ENCODE results near the gene CDHR4. TPM values are rescaled to one million over a fixed set of nuclear protein-coding genes. Genes with fewer than 3 reads are reported as not detected.

Gene CDHR4, protein sequence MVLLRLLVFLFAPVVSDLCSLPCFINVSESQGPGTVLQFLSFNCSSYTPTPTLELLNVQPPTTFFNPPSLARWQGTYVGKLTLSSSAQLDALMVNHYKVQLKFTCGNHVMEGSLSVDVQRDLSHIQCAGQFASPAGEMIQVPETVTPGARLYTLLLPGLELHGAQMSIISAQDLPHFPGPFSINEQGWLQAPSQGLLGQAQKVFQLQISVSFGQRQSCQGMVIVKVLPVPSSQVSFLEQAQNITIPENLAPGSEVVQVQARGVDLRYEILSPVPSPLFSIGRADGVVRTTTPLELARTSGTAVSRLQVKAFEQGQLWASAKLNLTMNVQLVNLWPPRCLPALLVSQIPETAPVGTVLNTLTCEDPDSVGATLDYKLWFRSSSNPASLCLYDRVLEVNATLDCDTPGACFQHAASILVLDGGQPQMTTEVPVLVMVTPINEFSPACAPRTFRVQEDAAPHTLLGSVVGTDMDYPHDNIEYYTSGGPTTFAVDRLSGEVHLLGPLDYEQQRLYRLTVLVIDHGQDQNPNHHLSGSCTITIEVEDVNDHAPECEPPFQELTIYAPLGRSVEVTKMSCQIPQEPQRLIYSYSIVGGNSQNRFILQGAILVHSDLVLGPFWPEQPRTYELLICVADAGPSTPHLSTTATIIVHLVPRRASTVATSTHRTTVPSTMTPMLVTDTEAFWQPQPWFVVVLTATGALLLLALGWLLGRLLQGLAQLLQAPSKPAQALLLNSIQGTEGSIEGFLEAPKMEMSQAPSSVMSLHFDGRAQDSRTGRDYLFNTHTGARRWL
- under 0.01 and 0.14 TPM in 2 replicates for total RNA-seq

DNA sequence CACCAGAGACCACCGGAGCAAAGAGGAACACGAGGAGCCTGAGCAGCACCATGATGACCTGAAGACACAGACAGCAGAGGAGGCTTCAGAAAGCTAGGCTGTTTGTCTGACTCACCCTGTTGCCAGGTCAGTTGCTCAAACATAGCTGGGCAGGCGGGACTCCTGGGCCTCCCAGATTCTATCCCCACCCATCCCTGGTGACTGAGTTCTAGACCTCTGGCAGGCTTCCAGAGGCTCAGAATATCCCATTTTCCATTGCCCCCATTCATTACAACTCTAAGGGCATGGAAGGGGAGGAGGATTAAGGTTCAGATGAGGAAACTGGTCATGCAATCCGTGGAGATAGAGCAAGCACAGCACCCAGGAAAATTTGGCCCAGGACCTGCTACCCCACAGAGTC is at the start of gene CDHR4:
TSS of gene CDHR4 (minus strand) at position 113 of the 400 bp plus-strand sequence. CDS start at position 52, 61 bp downstream.

DNA sequence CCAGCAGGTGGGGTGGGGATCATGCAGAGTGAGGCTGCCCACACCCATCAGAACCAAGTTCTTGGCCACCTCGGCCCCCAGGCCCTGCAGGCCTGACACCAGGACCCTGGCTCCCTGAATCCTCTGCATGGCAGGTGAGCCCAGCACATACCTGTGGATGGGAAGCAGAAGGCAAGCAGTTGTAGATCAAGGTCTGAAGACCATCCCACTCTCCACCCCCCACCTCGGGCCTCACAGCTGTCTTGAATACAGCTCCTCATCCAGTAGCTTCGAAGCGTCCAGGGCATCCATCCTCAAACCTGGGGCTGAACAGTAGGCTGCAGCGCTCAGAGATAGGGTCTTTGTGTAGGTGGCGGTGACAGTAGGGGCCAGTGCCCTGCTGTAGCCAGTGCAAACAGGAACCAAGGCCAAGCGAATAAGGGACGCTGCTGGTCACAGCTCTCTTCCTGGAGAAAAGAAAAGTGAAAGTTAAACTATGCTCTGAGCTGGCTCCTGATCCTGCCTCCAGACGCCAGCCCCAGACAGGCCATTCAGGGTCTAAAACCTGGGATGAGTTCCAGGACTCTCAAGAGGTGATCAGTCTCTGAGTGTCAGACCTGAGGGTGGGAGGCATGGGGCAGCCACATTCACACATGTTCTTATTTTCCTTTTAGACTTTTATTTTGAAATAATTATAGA is 14.0 kb upstream of the CDHR4 start, which contains the start of gene UBA7:
TSS of gene UBA7 (minus strand) at position 457 of the 678 bp plus-strand sequence. CDS start at position 291, 166 bp downstream.

DNA sequence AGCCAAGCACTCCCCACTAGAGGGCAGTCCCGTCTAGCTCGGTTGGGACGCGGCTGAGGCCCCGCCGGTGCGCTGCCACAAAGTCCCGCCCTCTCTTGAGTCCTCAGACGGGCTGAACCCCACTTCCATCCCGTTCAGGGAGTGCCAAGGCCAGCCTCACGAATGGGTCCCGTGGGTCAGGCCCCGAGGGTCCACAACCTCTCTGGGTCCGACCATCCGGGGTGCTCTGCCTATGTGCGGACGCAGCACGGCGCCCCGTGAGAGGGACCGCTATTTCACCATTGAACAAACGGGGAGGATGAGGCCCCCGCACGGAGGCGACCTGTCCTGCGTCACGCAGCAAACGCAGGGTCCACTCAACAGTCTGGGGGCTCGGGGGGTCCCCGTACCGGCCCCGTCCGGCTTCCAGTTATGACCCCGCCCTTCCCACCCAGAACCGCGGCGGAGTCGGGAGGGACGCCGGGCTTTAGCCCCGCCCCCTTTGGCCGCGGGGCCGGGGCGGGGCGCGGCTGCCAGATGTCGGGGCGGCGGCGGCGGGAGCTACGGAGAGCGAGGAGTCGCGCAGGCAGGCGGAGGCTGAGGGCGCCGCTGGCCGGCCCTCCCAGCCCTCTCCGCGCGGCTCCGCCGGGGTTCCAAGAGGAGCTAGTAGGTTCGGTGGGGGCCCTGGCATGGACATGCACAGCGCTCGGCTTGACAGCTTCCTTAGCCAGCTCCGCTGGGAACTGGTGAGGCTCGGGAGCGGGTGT is 3.2 kb upstream of the CDHR4 start, which contains the start of gene INKA1:
TSS of gene INKA1 (plus strand) at position 543 of the 746 bp plus-strand sequence. CDS start at position 675, 132 bp downstream.

DNA sequence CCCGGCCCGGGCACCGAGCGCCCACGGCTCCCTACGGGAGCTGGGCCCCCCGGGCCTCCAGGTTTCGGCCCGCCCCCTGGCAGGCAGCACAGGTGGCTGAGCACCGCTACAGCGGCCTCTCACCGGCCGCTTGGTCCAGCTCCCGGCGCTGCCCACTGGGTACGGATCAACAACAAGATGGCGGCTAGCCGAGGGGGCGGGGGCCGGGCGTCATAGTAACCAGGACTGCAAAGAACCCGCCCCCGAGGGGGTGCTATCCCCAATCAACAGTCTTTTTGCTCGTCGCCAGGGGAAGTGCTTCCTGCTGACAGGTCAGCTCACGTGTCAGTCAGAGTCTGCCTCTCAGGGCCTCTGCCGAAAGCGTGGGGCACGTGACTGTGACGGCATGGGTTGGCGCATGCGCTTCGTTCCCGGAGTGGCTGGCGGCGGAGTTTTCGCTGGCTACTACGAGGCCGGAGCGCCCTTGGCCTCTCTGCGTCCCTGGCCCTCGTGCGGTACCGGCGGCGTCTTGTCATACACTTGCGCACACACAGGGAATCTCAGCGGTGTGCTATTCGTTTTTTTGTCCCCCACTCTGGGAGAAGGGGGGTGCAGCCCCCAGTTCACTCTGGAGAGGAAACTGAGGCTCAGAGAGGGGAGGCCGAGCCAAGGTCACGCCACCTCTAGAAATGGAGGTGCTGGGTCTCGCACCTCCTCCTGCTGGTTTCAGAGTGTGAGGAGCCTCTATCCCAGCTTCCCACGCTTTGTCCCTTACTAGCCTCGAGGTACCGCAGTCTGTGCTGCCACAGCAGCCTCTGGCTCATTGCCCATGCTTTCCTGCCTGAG is 13.1 kb downstream of the CDHR4 start, which contains the start of gene IP6K1:
TSS of gene IP6K1 (minus strand) at position 186 of the 825 bp plus-strand sequence. CDS start 38,502 bp downstream, outside the sequence.

Other genes with a start within 250 kb of the CDHR4 start
- under 0.01 TPM in 2 replicates for gene BSN, start 245.4 kb downstream of the CDHR4 start, total RNA-seq
- 109 and 116 TPM in 2 replicates for gene APEH, start 125.5 kb downstream of the CDHR4 start, total RNA-seq
- 6.0 TPM in 2 replicates for gene MST1, start 110.4 kb downstream of the CDHR4 start, total RNA-seq
- 20.5 and 20.6 TPM in 2 replicates for gene RNF123, start 110.3 kb downstream of the CDHR4 start, total RNA-seq
- gene AMIGO3, start 80.2 kb downstream of the CDHR4 start, total RNA-seq, result not detected in 2 replicates
- 23.0 and 30.5 TPM in 2 replicates for gene GMPPB, start 75.9 kb downstream of the CDHR4 start, total RNA-seq
- gene IP6K1, start 13.3 kb downstream of the CDHR4 start, total RNA-seq, result 19.1 and 29.1 TPM in 2 replicates
- gene INKA1, start 3.4 kb upstream of the CDHR4 start, total RNA-seq, result 3.1 and 3.7 TPM in 2 replicates
- gene UBA7, start 14.1 kb upstream of the CDHR4 start, total RNA-seq, result 39.1 and 55.2 TPM in 2 replicates
- gene TRAIP, start 56.7 kb upstream of the CDHR4 start, total RNA-seq, result 1.0 and 1.4 TPM in 2 replicates
- not detected in 2 replicates for gene CAMKV, start 70.0 kb upstream of the CDHR4 start, total RNA-seq
- 0.14 and 0.55 TPM in 2 replicates for gene MST1R, start 104.0 kb upstream of the CDHR4 start, total RNA-seq
- gene MON1A, start 129.9 kb upstream of the CDHR4 start, total RNA-seq, result 7.4 and 11.3 TPM in 2 replicates
- gene RBM6, start 140.3 kb upstream of the CDHR4 start, total RNA-seq, result 32.7 and 45.2 TPM in 2 replicates